Body of pancreas (tissue), 4 donors: ENCODE data around the gene PDZRN3. TPM values are rescaled to one million over a fixed set of nuclear protein-coding genes. Genes with fewer than 3 reads are reported as not detected.

Experiments used
- ATAC-seq: fragments of 150-250 bp; one replicate; pipeline ENCODE4 v1.9.1; 2016
- DNase-seq, 4 donors: peaks; one replicate each; pipeline ENCODE4 v3.0.0-alpha.2; 2019
- H3K27ac ChIP-seq, 4 donors: fragments of 200-600 bp; sonication (generic); 1 replicate in 3 of 4; 2 replicates in 1 of 4; pipeline versions ENCODE4 v1.5.1 to v1.6.1; 2016 to 2019; ENCODE audit warnings: mild to moderate bottlenecking in 1 of 4, mixed read lengths in 1 of 4, moderate library complexity in 1 of 4
- H3K27me3 ChIP-seq, 2 donors: fragments of 200-600 bp; sonication (generic); one replicate each; pipeline ENCODE4 v1.6.0; 2016; ENCODE audit warnings: mild to moderate bottlenecking in 1 of 2
- H3K36me3 ChIP-seq, 2 donors: fragments of 200-600 bp; sonication (generic); replicated peaks in 1 of 2; 2 replicates each; pipeline ENCODE4 v1.5.1; 2016; ENCODE audit warnings: low read depth in 2 of 2; ENCODE audit not compliant: insufficient read depth in 1 of 2
- H3K4me1 ChIP-seq: fragments of 200-600 bp; sonication (generic); one replicate; pipeline ENCODE4 v1.6.0; 2016
- H3K4me3 ChIP-seq, 2 donors: fragments of 200-600 bp; sonication (generic); 1 replicate in 1 of 2; 2 replicates in 1 of 2; pipeline ENCODE4 v1.5.1; 2016 to 2019
- H3K9me3 ChIP-seq, 3 donors: fragments of 200-600 bp; sonication (generic); 1 replicate in 2 of 3; 2 replicates in 1 of 3; pipeline ENCODE4 v1.5.1; 2016
- CTCF ChIP-seq, 7 experiments: fragments of 450-650 bp in 4 of 7; fragments of 200-600 bp in 3 of 7; sonication (generic) in 3 of 7; IDR thresholded peaks; one replicate each; pipeline ENCODE4 v1.5.1; 2016 to 2019; ENCODE audit warnings: antibody characterized with exemption in 7 of 7
- POLR2A ChIP-seq, 3 donors: fragments of 450-650 bp; IDR thresholded peaks; one replicate each; pipeline ENCODE4 v1.6.1; 2016; ENCODE audit warnings: antibody characterized with exemption in 3 of 3, mild to moderate bottlenecking in 2 of 3
- WGBS, 2 donors: methylation state at CpG; one replicate each; pipeline ENCODE4 v1.1.5; 2017; 5-methylcytosine and 5-hydroxymethylcytosine counted together
- intact Hi-C: fragments of 100-400 bp; cut with DNase I; formaldehyde crosslinking; loops from one replicate; pipeline ENCODE4 v1.15.1; 2023
- total RNA-seq, 2 donors: library from RNA; depleted of rRNA; stranded (reverse); fragments of >200 nt; gene quantifications; one replicate each; pipeline ENCODE4 v1.1.0, GENCODE V29; 2016

Gene PDZRN3
- total RNA-seq, 2 donors from 2014 or later = 18.9 to 41.9 TPM

GRCh38 chr3:73393005-73393404 lies 231.7 kb downstream of the PDZRN3 start:
- no peaks in the 10 kb centered on the region for H3K4me1 ChIP-seq
- no peak for DNase-seq
- no peaks in the 10 kb centered on the region for H3K9me3 ChIP-seq
- TF ChIP-seq CTCF (IDR thresholded peaks at IDR 0.05) (no peak), POLR2A (IDR thresholded peaks at IDR 0.05) (no peak)
- WGBS, 2 donors = 89 to 93% methylated on average over 9 of the region's 9 CpGs
- H3K27ac ChIP-seq = no peak overlapping the region
- ATAC-seq = no peak
- intact Hi-C loops = no loop called here
- H3K36me3 ChIP-seq = no peaks in the 10 kb centered on the region
- H3K27me3 ChIP-seq = no peaks in the 10 kb centered on the region
- H3K4me3 ChIP-seq = no peak overlapping the region

- DNase-seq (no peak), ATAC-seq (no peak)
- Histone ChIP-seq H3K9me3 (no peaks in the 10 kb centered on the region), H3K27me3 (no peaks in the 10 kb centered on the region), H3K4me1 (no peaks in the 10 kb centered on the region), H3K36me3 (no peaks in the 10 kb centered on the region), H3K4me3 (no peak overlapping the region), H3K27ac (no peak overlapping the region)
- no peak for TF ChIP-seq CTCF (IDR thresholded peaks at IDR 0.05)
- TF ChIP-seq POLR2A (IDR thresholded peaks at IDR 0.05) = no peak
- intact Hi-C loops = no loop called here
- 90 to 95% methylated on average over 9 of the region's 9 CpGs for WGBS, 2 donors
Measured at GRCh38 chr3:73391984-73392383, 232.8 kb downstream of the PDZRN3 start.

GRCh38 chr3:73389928-73390327 lies 234.8 kb downstream of the PDZRN3 start:
- no peak for DNase-seq
- 78 to 87% methylated on average over 1 of the region's 1 CpG for WGBS, 2 donors
- Histone ChIP-seq H3K4me1 (no peaks in the 10 kb centered on the region), H3K27ac (no peak overlapping the region), H3K4me3 (no peak overlapping the region), H3K27me3 (no peaks in the 10 kb centered on the region), H3K9me3 (no peaks in the 10 kb centered on the region), H3K36me3 (no peaks in the 10 kb centered on the region)
- ATAC-seq = no peak
- intact Hi-C loops = no loop called here
- TF ChIP-seq POLR2A (IDR thresholded peaks at IDR 0.05) = no peak
- TF ChIP-seq CTCF (IDR thresholded peaks at IDR 0.05) = no peak

- no peaks in the 10 kb centered on the region for H3K36me3 ChIP-seq
- 82 to 87% methylated on average over 10 of the region's 10 CpGs for WGBS, 2 donors
- ATAC-seq = peak; percentile 15
- intact Hi-C loops = no loop called here
- H3K27me3 ChIP-seq = no peaks in the 10 kb centered on the region
- TF ChIP-seq CTCF (IDR thresholded peaks at IDR 0.05) = no peak
- TF ChIP-seq POLR2A (IDR thresholded peaks at IDR 0.05) = no peak
- no peak overlapping the region for H3K4me3 ChIP-seq
- no peaks in the 10 kb centered on the region for H3K4me1 ChIP-seq
- DNase-seq = no peak
- H3K9me3 ChIP-seq = no peaks in the 10 kb centered on the region
- no peak overlapping the region for H3K27ac ChIP-seq
Measured at GRCh38 chr3:73389117-73389813, 235.5 kb downstream of the PDZRN3 start.

GRCh38 chr3:73385568-73385967 lies 239.2 kb downstream of the PDZRN3 start:
- DNase-seq = peak in 1 of 4 donors; percentile 24
- TF ChIP-seq CTCF (IDR thresholded peaks at IDR 0.05) = no peak
- TF ChIP-seq POLR2A (IDR thresholded peaks at IDR 0.05) = no peak
- intact Hi-C loops = no loop called here

More at GRCh38 chr3:73385568-73385967, 239.2 kb downstream of the PDZRN3 start:
- no peak for ATAC-seq
- Histone ChIP-seq H3K9me3 (no peaks in the 10 kb centered on the region), H3K27me3 (no peaks in the 10 kb centered on the region), H3K36me3 (no peaks in the 10 kb centered on the region), H3K4me3 (no peak overlapping the region), H3K27ac (no peak overlapping the region), H3K4me1 (no peaks in the 10 kb centered on the region)
- WGBS, 2 donors = 85 to 92% methylated on average over 4 of the region's 4 CpGs
